ENCODE data around the gene ZFYVE19. TPM values are rescaled to one million over a fixed set of nuclear protein-coding genes. Genes with fewer than 3 reads are reported as not detected.

Gene ZFYVE19
- total and polyA plus RNA-seq, 2 of the 4 experiments (the other 2 are of a cell fraction), result 22.6 to 29.6 TPM

DNA sequence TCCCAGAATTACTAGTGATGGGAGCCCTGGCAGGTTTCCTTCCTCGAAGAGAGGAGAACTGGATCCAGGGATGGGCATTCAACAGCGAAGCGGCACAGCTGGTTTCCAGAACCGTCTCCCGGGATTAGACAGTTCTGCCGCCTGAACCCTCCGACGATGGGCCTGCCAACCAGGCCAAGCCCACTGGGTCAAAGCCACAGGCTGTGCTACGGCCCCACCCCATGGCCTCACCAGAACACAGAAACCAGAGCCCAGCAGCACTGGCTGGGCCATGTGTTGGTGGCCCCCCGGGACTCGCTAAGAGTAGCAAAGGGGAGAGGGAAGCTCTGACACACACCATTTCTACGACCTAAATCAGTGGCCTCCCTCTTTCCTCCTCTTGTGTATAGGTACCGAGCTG lies 34.9 kb upstream of the ZFYVE19 start:
- BruUV-seq (replicated peaks), result no TSS peak
- H2BK15ac ChIP-seq (ENCODE audit: low read depth, low read length), result no peak overlapping the region
- intact Hi-C loops (cut with micrococcal nuclease) (no loop called here), dilution Hi-C loops (cut with HindIII; ENCODE audit: low sequenced_read_pairs, unreplicated experiment) (no loop called here), in situ Hi-C loops (cut with MboI; ENCODE audit: low sequenced_read_pairs) (no loop called here)
- no peak overlapping the region for H2BK120ac ChIP-seq (ENCODE audit: low read depth, low read length)
- H4K5ac ChIP-seq (ENCODE audit: low read depth, low read length), result no peak overlapping the region
- peaks cover 3% of the 10 kb centered on the region for H3K4me1 ChIP-seq (ENCODE audit: control insufficient read depth, insufficient read depth, low read length)
- no peak overlapping the region for H3K14ac ChIP-seq (replicated peaks; ENCODE audit: low read depth, low read length)
- no peak overlapping the region for H2AFZ ChIP-seq (replicated peaks; ENCODE audit: low read length, poor library complexity)
- no peak overlapping the region for H2BK20ac ChIP-seq (ENCODE audit: low read depth, low read length)
- H3K18ac ChIP-seq (ENCODE audit: low read depth, low read length), result no peak overlapping the region
- H3K9ac ChIP-seq (ENCODE audit: low read depth, low read length), result no peak overlapping the region
- no peak overlapping the region for H3K4ac ChIP-seq (ENCODE audit: low read depth, low read length)
- H4K91ac ChIP-seq (ENCODE audit: insufficient read depth, low read depth, low read length), result no peak overlapping the region
- H2BK5ac ChIP-seq (ENCODE audit: low read depth, low read length, poor library complexity, severe bottlenecking), result no peak overlapping the region
- ChIA-PET POLR2A (ENCODE audit: unreplicated experiment) (no interaction called here), CTCF (no interaction called here)
- no peak overlapping the region for H2AK5ac ChIP-seq (ENCODE audit: low read depth, low read length)
- no peak overlapping the region for H2AK9ac ChIP-seq (replicated peaks; ENCODE audit: low read depth, low read length, poor library complexity)
- 97% methylated on average over 6 of the region's 13 CpGs; no CpG with 5 or more reads in 1 of the 2 experiments for WGBS, 2 experiments (ENCODE audit: extremely low coverage in 2 of 2, insufficient read length in 1 of 2)
- no peaks in the 10 kb centered on the region for H3K27me3 ChIP-seq (ENCODE audit: control insufficient read depth, insufficient read depth, low read length)
- no peak overlapping the region for H3K4me3 ChIP-seq (ENCODE audit: insufficient read depth, low read depth, low read length)
- no peak overlapping the region for H4K8ac ChIP-seq (ENCODE audit: low read depth in 2 of 2, low read length in 2 of 2)
- peaks cover 55% of the 10 kb centered on the region for H3K36me3 ChIP-seq (ENCODE audit: control insufficient read depth, insufficient read depth, low read length)
- H3K4me2 ChIP-seq (ENCODE audit: low read depth, low read length), result no peak overlapping the region
- H3K9me1 ChIP-seq (ENCODE audit: insufficient read depth, low read length), result no peaks in the 10 kb centered on the region
- H3K9me3 ChIP-seq (ENCODE audit: control insufficient read depth, insufficient read depth, low read length), result no peaks in the 10 kb centered on the region
- H3K56ac ChIP-seq (ENCODE audit: extremely low read depth, insufficient read depth, low read length), result no peak overlapping the region
- H3K27ac ChIP-seq (ENCODE audit: insufficient read depth, low read length), result no peak overlapping the region
- ATAC-seq (ENCODE audit: low read depth) (no peak), DNase-seq (no peak)
- H3K79me1 ChIP-seq (ENCODE audit: low read depth in 1 of 2, low read length in 2 of 2), result no peaks in the 10 kb centered on the region
- no peak for TF ChIP-seq CHD1 (IDR thresholded peaks at IDR 0.05; ENCODE audit: low read depth, low read length)
- TF ChIP-seq CEBPB (IDR thresholded peaks at IDR 0.05; ENCODE audit: low read depth, low read length), result no peak
- no peak for TF ChIP-seq MXI1 (IDR thresholded peaks at IDR 0.05; ENCODE audit: borderline replicate concordance, low read depth, low read length)
- TF ChIP-seq SMC3 (IDR thresholded peaks at IDR 0.05; ENCODE audit: low read depth, low read length), result no peak
- TF ChIP-seq NFE2L2 (IDR thresholded peaks at IDR 0.05; ENCODE audit: low read depth, low read length), result no peak
- no peak for TF ChIP-seq FOS (IDR thresholded peaks at IDR 0.05; ENCODE audit: low read depth, low read length)
- TF ChIP-seq, protein P1, sequence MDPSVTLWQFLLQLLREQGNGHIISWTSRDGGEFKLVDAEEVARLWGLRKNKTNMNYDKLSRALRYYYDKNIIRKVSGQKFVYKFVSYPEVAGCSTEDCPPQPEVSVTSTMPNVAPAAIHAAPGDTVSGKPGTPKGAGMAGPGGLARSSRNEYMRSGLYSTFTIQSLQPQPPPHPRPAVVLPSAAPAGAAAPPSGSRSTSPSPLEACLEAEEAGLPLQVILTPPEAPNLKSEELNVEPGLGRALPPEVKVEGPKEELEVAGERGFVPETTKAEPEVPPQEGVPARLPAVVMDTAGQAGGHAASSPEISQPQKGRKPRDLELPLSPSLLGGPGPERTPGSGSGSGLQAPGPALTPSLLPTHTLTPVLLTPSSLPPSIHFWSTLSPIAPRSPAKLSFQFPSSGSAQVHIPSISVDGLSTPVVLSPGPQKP (IDR thresholded peaks at IDR 0.05; ENCODE audit: borderline replicate concordance, low read depth, low read length), result no peak
- TF ChIP-seq, protein P2, sequence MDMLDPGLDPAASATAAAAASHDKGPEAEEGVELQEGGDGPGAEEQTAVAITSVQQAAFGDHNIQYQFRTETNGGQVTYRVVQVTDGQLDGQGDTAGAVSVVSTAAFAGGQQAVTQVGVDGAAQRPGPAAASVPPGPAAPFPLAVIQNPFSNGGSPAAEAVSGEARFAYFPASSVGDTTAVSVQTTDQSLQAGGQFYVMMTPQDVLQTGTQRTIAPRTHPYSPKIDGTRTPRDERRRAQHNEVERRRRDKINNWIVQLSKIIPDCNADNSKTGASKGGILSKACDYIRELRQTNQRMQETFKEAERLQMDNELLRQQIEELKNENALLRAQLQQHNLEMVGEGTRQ (IDR thresholded peaks at IDR 0.05; ENCODE audit: low read depth, low read length), result no peak
- TF ChIP-seq RAD21 (IDR thresholded peaks at IDR 0.05; ENCODE audit: low read length), result no peak
- TF ChIP-seq POLR2A (IDR thresholded peaks at IDR 0.05; ENCODE audit: low read depth, low read length), result no peak
- TF ChIP-seq CTCF (conservative IDR thresholded peaks at IDR 0.05; ENCODE audit: low read depth, low read length), result no peak
- no peak for TF ChIP-seq RFX5 (IDR thresholded peaks at IDR 0.05; ENCODE audit: low read depth, low read length)
- no peak for TF ChIP-seq BHLHE40 (IDR thresholded peaks at IDR 0.05; ENCODE audit: low read depth, low read length)
- no peak overlapping the region for H3K23ac ChIP-seq (ENCODE audit: low read depth, low read length)
- no peaks in the 10 kb centered on the region for H4K20me1 ChIP-seq (ENCODE audit: insufficient read depth, low read length)
